Measurements from ENCODE around the gene UBL3.

GRCh38 chr13:29750183-29750530 is 100.3 kb downstream of the UBL3 start:
- no peak for TF ChIP-seq CTCF (IDR thresholded peaks at IDR 0.05)
- TF ChIP-seq EHMT2 (IDR thresholded peaks at IDR 0.05; ENCODE audit: low read depth): no peak
- no peak for TF ChIP-seq CHD2 (IDR thresholded peaks at IDR 0.05; ENCODE audit: low read length, partially characterized antibody)
- TF ChIP-seq SMC3 (IDR thresholded peaks at IDR 0.05): no peak
- TF ChIP-seq, protein P1, sequence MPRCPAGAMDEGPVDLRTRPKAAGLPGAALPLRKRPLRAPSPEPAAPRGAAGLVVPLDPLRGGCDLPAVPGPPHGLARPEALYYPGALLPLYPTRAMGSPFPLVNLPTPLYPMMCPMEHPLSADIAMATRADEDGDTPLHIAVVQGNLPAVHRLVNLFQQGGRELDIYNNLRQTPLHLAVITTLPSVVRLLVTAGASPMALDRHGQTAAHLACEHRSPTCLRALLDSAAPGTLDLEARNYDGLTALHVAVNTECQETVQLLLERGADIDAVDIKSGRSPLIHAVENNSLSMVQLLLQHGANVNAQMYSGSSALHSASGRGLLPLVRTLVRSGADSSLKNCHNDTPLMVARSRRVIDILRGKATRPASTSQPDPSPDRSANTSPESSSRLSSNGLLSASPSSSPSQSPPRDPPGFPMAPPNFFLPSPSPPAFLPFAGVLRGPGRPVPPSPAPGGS (IDR thresholded peaks at IDR 0.05): no peak
- no peak for TF ChIP-seq FOSB (CRISPR knock-in tag; IDR thresholded peaks at IDR 0.05)
- TF ChIP-seq HDAC2 (IDR thresholded peaks at IDR 0.05): no peak
- no peak for TF ChIP-seq POLR2A (IDR thresholded peaks at IDR 0.05; ENCODE audit: low read length)
- no peak for TF ChIP-seq RAD21 (conservative IDR thresholded peaks at IDR 0.05 in 1 of 2, IDR thresholded peaks at IDR 0.05 in 1 of 2)
- no peak for TF ChIP-seq BHLHE40 (IDR thresholded peaks at IDR 0.05; ENCODE audit: low read depth, low read length)
